Fibroblast of mammary gland (primary cell): ENCODE measurements around the gene PRKN.

Experiments used
- DNase-seq: peaks from one replicate; pipeline ENCODE4 v3.0.0-alpha.2; 2010; ENCODE audit warnings: low read depth
- H3K4me3 ChIP-seq: 2 replicates; pipeline ENCODE4 v1.5.1; 2011; ENCODE audit warnings: low read depth, mild to moderate bottlenecking, low read length, moderate library complexity; ENCODE audit not compliant: control insufficient read depth
- TF ChIP-seq, protein P1 (sequence below): conservative IDR thresholded peaks from 2 replicates; pipeline ENCODE4 v1.5.1; 2011; ENCODE audit warnings: low read depth, low read length, inconsistent platforms; ENCODE audit not compliant: control insufficient read depth, insufficient read depth

PRKN gene

DNA sequence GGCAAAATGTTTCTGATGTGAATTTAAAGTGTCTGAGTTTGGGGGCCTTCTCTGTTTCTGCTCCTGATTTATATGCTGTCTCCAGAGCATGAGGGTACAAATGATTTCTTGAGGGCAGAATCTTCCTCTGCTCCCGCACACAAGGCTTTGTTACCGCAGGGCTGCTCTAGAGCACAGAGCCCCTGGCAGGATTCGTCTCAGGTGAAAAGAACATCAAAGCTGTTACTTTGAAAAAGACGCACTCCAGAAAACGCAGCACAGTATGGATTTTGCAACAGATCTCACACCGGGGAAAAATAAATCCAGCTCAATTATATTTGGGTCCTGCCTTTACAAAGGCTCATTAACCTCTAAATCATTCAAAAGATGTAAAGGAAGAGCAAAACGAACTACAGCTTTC lies 577.3 kb downstream of the PRKN start:
- no peak for DNase-seq
- TF ChIP-seq, protein P1, sequence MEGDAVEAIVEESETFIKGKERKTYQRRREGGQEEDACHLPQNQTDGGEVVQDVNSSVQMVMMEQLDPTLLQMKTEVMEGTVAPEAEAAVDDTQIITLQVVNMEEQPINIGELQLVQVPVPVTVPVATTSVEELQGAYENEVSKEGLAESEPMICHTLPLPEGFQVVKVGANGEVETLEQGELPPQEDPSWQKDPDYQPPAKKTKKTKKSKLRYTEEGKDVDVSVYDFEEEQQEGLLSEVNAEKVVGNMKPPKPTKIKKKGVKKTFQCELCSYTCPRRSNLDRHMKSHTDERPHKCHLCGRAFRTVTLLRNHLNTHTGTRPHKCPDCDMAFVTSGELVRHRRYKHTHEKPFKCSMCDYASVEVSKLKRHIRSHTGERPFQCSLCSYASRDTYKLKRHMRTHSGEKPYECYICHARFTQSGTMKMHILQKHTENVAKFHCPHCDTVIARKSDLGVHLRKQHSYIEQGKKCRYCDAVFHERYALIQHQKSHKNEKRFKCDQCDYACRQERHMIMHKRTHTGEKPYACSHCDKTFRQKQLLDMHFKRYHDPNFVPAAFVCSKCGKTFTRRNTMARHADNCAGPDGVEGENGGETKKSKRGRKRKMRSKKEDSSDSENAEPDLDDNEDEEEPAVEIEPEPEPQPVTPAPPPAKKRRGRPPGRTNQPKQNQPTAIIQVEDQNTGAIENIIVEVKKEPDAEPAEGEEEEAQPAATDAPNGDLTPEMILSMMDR: no peak
- H3K4me3 ChIP-seq: no peak overlapping the region

DNA sequence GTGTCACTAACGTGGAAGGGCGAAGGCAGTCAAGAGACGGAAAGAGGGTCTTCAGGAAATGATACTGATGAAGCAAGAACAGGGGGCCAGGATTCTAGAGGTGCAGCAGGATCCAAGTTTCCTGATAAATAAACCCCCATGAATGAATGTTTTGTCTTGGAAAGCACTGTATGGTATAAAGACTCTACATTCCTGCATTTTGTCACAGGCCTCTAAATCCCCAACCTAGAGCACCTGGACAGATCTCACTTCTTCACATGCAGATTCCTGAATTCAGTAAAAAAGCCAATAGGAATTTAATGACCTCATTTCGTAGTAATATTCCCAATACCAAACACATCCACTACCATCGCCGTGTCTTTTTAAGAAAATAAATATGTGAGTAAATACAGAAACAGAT lies 577.8 kb downstream of the PRKN start:
- TF ChIP-seq, protein P1: no peak
- DNase-seq: no peak
- H3K4me3 ChIP-seq: no peak overlapping the region

DNA sequence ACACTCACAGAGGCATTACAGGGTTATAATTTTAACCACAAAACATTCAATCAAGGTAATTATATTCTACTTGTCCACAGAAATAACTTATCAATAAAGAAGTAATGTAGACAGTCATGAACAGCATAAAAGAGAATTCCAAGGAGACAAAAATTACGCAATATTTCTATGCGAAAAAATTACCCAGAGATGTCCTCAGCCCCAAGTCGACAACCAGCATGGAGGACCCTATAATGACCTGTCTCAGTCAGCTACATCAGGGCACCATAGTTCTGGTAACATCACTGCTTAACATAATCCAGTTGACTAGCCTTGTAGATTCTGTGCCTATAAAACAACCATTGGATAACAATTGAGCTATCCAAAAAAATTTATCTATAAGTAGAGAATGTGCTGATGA lies 579.8 kb downstream of the PRKN start:
- TF ChIP-seq, protein P1: no peak
- no peak overlapping the region for H3K4me3 ChIP-seq
- no peak for DNase-seq

DNA sequence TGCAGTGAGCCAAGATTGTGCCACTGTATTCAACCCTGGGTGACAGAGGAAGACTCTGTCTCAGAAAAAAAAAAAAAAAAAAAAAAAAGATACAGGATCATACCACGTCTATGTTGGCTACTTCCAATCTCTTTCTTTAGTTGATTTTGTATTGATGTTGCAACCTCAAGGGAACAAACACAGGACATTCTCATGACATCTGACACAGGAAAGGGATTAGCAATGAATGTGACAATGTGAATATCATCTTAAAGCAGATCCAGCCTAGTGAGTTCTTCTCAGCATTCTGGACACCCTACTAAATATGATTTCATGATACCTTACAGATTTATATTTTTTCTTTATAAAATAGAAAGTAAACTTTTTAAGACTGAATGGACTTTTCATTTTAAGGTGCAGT lies 580.3 kb downstream of the PRKN start:
- no peak overlapping the region for H3K4me3 ChIP-seq
- DNase-seq: no peak
- TF ChIP-seq, protein P1: no peak

DNA sequence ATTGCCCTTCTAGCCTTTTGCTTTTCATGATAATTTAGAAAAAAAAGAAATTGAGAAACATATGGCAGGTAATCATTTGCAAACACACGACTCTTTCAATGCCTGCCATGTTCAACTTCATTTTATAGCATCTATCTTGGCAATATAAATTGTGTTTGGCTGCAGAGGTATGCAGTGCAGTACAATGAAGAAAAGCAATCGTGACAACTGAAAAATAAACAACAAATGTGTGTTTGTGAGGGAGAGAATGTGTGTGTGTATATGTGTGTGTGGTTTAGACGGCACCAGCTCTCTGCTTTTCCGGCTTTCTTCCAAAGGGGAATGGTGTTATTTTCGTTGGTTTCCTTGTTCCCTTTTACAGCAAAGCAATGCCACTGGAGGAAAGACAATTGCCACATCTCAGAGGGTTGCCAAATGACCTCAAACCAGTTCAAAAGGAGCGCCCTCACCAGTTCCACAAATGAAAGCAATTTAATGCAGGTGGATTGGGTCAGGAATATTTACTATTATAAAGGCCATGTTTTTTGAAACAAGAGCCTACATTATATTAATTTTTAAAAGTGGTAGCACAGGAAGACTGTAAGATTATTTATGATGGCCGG lies 587.2 kb downstream of the PRKN start:
- H3K4me3 ChIP-seq: no peak overlapping the region
- DNase-seq: no peak

DNA sequence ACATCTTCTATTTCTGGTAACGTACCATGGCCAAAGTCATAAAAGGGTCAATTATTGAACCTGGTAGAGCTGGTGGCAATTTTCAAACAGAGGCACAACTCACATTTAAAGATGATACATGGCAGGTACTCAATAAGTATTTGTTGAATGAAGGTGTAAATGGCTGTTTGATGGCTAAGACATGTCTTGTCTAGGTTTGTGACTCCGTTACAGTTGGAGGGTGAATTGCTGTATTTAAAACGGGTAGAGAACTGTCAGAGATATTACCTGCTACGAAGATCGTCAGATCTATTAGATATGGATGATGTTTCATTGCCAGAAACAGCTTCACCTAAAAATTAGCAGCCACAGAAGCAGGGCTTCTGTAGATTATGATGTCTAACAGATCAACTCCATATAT lies 601.9 kb downstream of the PRKN start:
- TF ChIP-seq, protein P1: no peak
- DNase-seq: no peak
- no peak overlapping the region for H3K4me3 ChIP-seq

More for the DNA sequence above, 587.2 kb downstream of the PRKN start:
- TF ChIP-seq, protein P1: no peak
